ENCODE data around the gene HYI.

DNA sequence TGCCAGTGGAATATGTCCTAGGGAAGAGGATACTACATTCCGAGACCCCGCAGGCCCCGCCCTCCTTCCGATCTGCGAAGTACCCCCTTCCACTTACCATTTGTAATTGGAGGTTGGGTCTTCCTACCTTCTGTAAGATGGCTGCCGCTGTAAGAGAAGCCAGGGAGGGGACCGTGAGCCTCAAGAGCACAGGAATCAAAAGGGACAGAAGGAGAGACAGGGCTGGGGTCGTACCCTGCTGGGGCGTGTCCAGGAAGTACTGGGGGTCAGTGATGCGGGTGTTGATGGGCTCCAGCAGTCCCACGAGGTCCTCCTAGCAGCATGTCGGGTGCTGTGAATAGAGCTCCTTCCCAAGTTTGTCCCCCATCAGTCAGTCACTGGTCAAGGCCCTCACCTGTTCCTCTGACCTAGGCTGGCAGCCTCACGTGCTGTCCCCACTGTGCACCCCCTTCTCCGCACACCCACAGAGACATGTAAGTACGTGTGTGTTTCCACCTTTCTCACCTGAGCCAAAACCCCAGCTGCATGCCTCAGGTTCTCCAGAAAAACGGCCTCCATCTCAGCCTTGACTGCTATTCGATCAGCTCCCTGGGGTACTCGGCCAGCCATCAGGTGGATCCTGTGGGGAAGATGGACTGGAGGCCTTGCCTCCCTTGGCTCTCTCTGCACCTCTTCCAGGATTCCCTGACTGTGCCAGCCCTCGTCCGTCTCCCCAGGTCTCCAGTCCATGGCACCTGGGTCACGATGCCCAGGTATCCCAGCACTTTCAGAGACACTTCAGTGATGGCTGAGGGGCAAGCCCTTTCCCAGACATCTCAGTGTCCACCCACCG, 1.8 kb downstream of the HYI start:
- TF ChIP-seq SPI1 (IDR thresholded peaks at IDR 0.05; ENCODE audit: borderline replicate concordance, low read depth): no peak
- TF ChIP-seq, protein P1, sequence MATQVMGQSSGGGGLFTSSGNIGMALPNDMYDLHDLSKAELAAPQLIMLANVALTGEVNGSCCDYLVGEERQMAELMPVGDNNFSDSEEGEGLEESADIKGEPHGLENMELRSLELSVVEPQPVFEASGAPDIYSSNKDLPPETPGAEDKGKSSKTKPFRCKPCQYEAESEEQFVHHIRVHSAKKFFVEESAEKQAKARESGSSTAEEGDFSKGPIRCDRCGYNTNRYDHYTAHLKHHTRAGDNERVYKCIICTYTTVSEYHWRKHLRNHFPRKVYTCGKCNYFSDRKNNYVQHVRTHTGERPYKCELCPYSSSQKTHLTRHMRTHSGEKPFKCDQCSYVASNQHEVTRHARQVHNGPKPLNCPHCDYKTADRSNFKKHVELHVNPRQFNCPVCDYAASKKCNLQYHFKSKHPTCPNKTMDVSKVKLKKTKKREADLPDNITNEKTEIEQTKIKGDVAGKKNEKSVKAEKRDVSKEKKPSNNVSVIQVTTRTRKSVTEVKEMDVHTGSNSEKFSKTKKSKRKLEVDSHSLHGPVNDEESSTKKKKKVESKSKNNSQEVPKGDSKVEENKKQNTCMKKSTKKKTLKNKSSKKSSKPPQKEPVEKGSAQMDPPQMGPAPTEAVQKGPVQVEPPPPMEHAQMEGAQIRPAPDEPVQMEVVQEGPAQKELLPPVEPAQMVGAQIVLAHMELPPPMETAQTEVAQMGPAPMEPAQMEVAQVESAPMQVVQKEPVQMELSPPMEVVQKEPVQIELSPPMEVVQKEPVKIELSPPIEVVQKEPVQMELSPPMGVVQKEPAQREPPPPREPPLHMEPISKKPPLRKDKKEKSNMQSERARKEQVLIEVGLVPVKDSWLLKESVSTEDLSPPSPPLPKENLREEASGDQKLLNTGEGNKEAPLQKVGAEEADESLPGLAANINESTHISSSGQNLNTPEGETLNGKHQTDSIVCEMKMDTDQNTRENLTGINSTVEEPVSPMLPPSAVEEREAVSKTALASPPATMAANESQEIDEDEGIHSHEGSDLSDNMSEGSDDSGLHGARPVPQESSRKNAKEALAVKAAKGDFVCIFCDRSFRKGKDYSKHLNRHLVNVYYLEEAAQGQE (IDR thresholded peaks at IDR 0.05; ENCODE audit: insufficient replicate concordance, low read depth): no peak
